Measurements from ENCODE around the gene SLC6A18. TPM values are rescaled to one million over a fixed set of nuclear protein-coding genes. Genes with fewer than 3 reads are reported as not detected.

SLC6A18 gene
- polyA plus RNA-seq, 1 donor (not counting 4 experiments of a cell fraction or from before 2014, with no cell fraction given): not detected

DNA sequence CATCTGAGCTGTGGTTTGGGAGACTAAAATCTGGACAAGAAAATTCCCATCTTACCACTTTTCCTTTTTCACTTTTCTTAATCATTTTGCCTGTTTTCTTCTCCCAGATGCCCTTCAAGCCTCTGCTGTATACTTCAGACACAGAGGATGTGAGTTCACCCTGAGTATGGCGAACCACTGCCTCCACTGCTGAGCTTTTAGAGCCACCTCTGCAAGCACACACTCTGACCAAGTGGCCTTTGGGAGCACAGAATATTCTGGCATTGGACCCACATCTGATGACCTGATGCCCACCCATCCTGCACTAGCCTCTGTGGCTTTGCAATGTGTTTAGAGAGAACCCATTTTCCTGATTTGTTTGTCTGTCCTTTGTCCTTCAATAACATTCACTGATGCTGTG lies 37.2 kb downstream of the SLC6A18 start:
- Histone ChIP-seq H3K79me2 (ENCODE audit: control insufficient read depth, insufficient read depth, low read length) (no peaks in the 10 kb centered on the region), H3K36me3 (ENCODE audit: control insufficient read depth in 2 of 2, extremely low read depth in 1 of 2, insufficient read depth in 2 of 2, low read length in 2 of 2) (no peaks in the 10 kb centered on the region), H3K4me3 (ENCODE audit: control insufficient read depth in 2 of 3, extremely low read depth in 1 of 3, insufficient read depth in 2 of 3, low read depth in 1 of 3, low read length in 3 of 3) (no peak overlapping the region), H3K9me1 (ENCODE audit: control insufficient read depth, extremely low read depth, insufficient read depth, low read length) (no peaks in the 10 kb centered on the region), H2AFZ (ENCODE audit: control insufficient read depth, low read length) (no peak overlapping the region), H3K27ac (ENCODE audit: control insufficient read depth, insufficient read depth, low read length) (no peak overlapping the region), H3K27me3 (ENCODE audit: control insufficient read depth, extremely low read depth, insufficient read depth, low read length) (no peaks in the 10 kb centered on the region), H3K9ac (ENCODE audit: control insufficient read depth, extremely low read depth, insufficient read depth, low read length) (no peak overlapping the region), H3K9me3 (ENCODE audit: control insufficient read depth, low read depth, low read length) (peaks cover 19% of the 10 kb centered on the region), H3K4me1 (ENCODE audit: control insufficient read depth, extremely low read depth, insufficient read depth, low read length) (no peaks in the 10 kb centered on the region), H4K20me1 (ENCODE audit: control insufficient read depth, extremely low read depth, insufficient read depth, low read length) (no peaks in the 10 kb centered on the region), H3K4me2 (ENCODE audit: control insufficient read depth, extremely low read depth, insufficient read depth, low read depth, low read length) (no peak overlapping the region)
- FAIRE-seq (no peak), DNase-seq (ENCODE audit: low read depth, low spot score) (no peak)
- no peak for TF ChIP-seq EZH2 (IDR thresholded peaks at IDR 0.05; ENCODE audit: low read length)
- TF ChIP-seq, protein P1, sequence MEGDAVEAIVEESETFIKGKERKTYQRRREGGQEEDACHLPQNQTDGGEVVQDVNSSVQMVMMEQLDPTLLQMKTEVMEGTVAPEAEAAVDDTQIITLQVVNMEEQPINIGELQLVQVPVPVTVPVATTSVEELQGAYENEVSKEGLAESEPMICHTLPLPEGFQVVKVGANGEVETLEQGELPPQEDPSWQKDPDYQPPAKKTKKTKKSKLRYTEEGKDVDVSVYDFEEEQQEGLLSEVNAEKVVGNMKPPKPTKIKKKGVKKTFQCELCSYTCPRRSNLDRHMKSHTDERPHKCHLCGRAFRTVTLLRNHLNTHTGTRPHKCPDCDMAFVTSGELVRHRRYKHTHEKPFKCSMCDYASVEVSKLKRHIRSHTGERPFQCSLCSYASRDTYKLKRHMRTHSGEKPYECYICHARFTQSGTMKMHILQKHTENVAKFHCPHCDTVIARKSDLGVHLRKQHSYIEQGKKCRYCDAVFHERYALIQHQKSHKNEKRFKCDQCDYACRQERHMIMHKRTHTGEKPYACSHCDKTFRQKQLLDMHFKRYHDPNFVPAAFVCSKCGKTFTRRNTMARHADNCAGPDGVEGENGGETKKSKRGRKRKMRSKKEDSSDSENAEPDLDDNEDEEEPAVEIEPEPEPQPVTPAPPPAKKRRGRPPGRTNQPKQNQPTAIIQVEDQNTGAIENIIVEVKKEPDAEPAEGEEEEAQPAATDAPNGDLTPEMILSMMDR (optimal IDR thresholded peaks at IDR 0.05 in 1 of 3, IDR thresholded peaks at IDR 0.05 in 1 of 3, conservative IDR thresholded peaks at IDR 0.05 in 1 of 3; ENCODE audit: extremely low read depth in 1 of 3, insufficient read depth in 2 of 3, low read length in 3 of 3): no peak
- dilution Hi-C loops (cut with MboI; ENCODE audit: extremely low pct_ligation_motif_present, low sequenced_read_pairs): no loop called here

DNA sequence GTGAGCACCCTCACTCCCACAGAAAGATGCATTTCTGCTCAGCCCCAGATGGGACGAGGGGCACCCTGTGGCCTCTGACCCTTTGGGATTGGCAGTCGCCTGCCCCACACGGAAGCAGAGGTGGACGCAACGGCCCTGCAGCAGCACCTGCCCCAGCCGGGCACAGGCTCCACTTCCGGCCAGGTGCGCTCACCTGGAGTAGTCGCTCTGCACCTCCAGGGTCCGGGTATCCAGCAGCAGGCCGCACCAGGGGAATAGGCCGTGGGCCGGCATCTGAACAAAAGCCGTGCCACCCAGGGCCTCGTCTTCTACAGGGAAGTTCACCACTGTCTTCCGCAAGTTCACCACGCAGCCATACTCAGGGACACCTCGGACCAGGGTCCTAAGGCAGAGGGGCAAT lies 39.0 kb downstream of the SLC6A18 start:
- H3K27ac ChIP-seq (ENCODE audit: control insufficient read depth, insufficient read depth, low read length): no peak overlapping the region
- no peak overlapping the region for H2AFZ ChIP-seq (ENCODE audit: control insufficient read depth, low read length)
- no peaks in the 10 kb centered on the region for H3K9me1 ChIP-seq (ENCODE audit: control insufficient read depth, extremely low read depth, insufficient read depth, low read length)
- H3K36me3 ChIP-seq (ENCODE audit: control insufficient read depth in 2 of 2, extremely low read depth in 1 of 2, insufficient read depth in 2 of 2, low read length in 2 of 2): no peaks in the 10 kb centered on the region
- H3K4me2 ChIP-seq (ENCODE audit: control insufficient read depth, extremely low read depth, insufficient read depth, low read depth, low read length): no peak overlapping the region
- H3K9me3 ChIP-seq (ENCODE audit: control insufficient read depth, low read depth, low read length): peaks cover 15% of the 10 kb centered on the region
- no peak overlapping the region for H3K9ac ChIP-seq (ENCODE audit: control insufficient read depth, extremely low read depth, insufficient read depth, low read length)
- H3K4me3 ChIP-seq (ENCODE audit: control insufficient read depth in 2 of 3, extremely low read depth in 1 of 3, insufficient read depth in 2 of 3, low read depth in 1 of 3, low read length in 3 of 3): no peak overlapping the region
- no peak for TF ChIP-seq EZH2 (IDR thresholded peaks at IDR 0.05; ENCODE audit: low read length)
- TF ChIP-seq, protein P1 (optimal IDR thresholded peaks at IDR 0.05 in 1 of 3, IDR thresholded peaks at IDR 0.05 in 1 of 3, conservative IDR thresholded peaks at IDR 0.05 in 1 of 3; ENCODE audit: extremely low read depth in 1 of 3, insufficient read depth in 2 of 3, low read length in 3 of 3): no peak
- H3K4me1 ChIP-seq (ENCODE audit: control insufficient read depth, extremely low read depth, insufficient read depth, low read length): no peaks in the 10 kb centered on the region
- no peak for FAIRE-seq
- no peaks in the 10 kb centered on the region for H4K20me1 ChIP-seq (ENCODE audit: control insufficient read depth, extremely low read depth, insufficient read depth, low read length)
- no peak for DNase-seq (ENCODE audit: low read depth, low spot score)
- dilution Hi-C loops (cut with MboI; ENCODE audit: extremely low pct_ligation_motif_present, low sequenced_read_pairs): no loop called here
- no peaks in the 10 kb centered on the region for H3K27me3 ChIP-seq (ENCODE audit: control insufficient read depth, extremely low read depth, insufficient read depth, low read length)
- no peaks in the 10 kb centered on the region for H3K79me2 ChIP-seq (ENCODE audit: control insufficient read depth, insufficient read depth, low read length)
